Natural killer cell (primary cell): ENCODE results near the gene RYR3. TPM values are rescaled to one million over a fixed set of nuclear protein-coding genes. Genes with fewer than 3 reads are reported as not detected.

ENCODE experiments used
- ATAC-seq, 3 donors: fragments of 150-1000 bp in 2 of 3; fragments of 200-7000 bp in 1 of 3; cut with Tn5 transposase; 1 replicate in 1 of 3; 2 replicates in 2 of 3; pipeline ENCODE4 v1.10.0; 2021; ENCODE audit warnings: mild to moderate bottlenecking in 2 of 3, moderate library complexity in 2 of 3
- DNase-seq, 2 donors: peaks; one replicate each; pipeline versions ENCODE4 v3.0.0 to v3.0.0-alpha.2; 2013 to 2021; ENCODE audit warnings: mixed read lengths in 1 of 2
- H3K27ac ChIP-seq: one replicate; pipeline ENCODE4 v1.5.1; 2013; ENCODE audit warnings: mild to moderate bottlenecking, low read length
- H3K27me3 ChIP-seq: one replicate; pipeline ENCODE4 v1.6.1; 2013; ENCODE audit warnings: low read length; ENCODE audit not compliant: control insufficient read depth, insufficient read depth
- H3K36me3 ChIP-seq: one replicate; pipeline ENCODE4 v1.6.1; 2013; ENCODE audit warnings: low read length; ENCODE audit not compliant: control insufficient read depth, insufficient read depth
- H3K4me1 ChIP-seq: one replicate; pipeline ENCODE4 v1.6.1; 2013; ENCODE audit warnings: low read length; ENCODE audit not compliant: control insufficient read depth, insufficient read depth
- H3K4me3 ChIP-seq: one replicate; pipeline ENCODE4 v1.5.1; 2013; ENCODE audit warnings: low read length
- H3K9me3 ChIP-seq: one replicate; pipeline ENCODE4 v1.6.1; 2013; ENCODE audit warnings: low read length; ENCODE audit not compliant: control insufficient read depth, insufficient read depth
- H3K27ac Mint-ChIP-seq, 2 donors: one replicate each; pipeline ENCODE4 v1.8.0; 2022; ENCODE audit warnings: mild to moderate bottlenecking in 2 of 2, mixed read lengths in 2 of 2, moderate library complexity in 1 of 2
- H3K27me3 Mint-ChIP-seq, 2 donors: one replicate each; pipeline ENCODE4 v1.8.0; 2022; ENCODE audit warnings: low read depth in 2 of 2, mixed read lengths in 2 of 2
- H3K36me3 Mint-ChIP-seq: one replicate; pipeline ENCODE4 v1.8.0; 2022; ENCODE audit warnings: mixed read lengths
- H3K4me1 Mint-ChIP-seq, 2 donors: one replicate each; pipeline ENCODE4 v1.8.0; 2022; ENCODE audit warnings: mixed read lengths in 2 of 2
- H3K4me3 Mint-ChIP-seq: one replicate; pipeline ENCODE4 v1.8.0; 2022; ENCODE audit warnings: mild to moderate bottlenecking, moderate library complexity, mixed read lengths
- H3K9me3 Mint-ChIP-seq, 2 donors: one replicate each; pipeline ENCODE4 v1.8.0; 2022; ENCODE audit warnings: mixed read lengths in 2 of 2
- CTCF ChIP-seq: fragments of 200-600 bp; IDR thresholded peaks from one replicate; pipeline ENCODE4 v1.8.0; 2022; ENCODE audit warnings: antibody characterized with exemption
- WGBS: methylation state at CpG from one replicate; pipeline ENCODE4 v1.1.7; 2013; ENCODE audit warnings: missing lambda C conversion rate; ENCODE audit not compliant: insufficient coverage; 5-methylcytosine and 5-hydroxymethylcytosine counted together
- intact Hi-C: fragments of 100-400 bp; cut with micrococcal nuclease; formaldehyde crosslinking; loops from one replicate; pipeline ENCODE4 v1.14.2; 2022
- total RNA-seq, 4 donors: library from RNA; stranded (reverse); fragments of 120-200 nt in 1 of 4; gene quantifications; one replicate each; pipeline versions ENCODE4 v1.2.3 to v1.2.4, GENCODE V29; 2013 to 2022

The RYR3 gene
- total RNA-seq, 3 donors from 2014 or later (not counting 1 experiment from before 2014, with no cell fraction given): 0.09 to 6.2 TPM; not detected in 1

- ATAC-seq (no peak), DNase-seq (no peak)
- H3K4me3 ChIP-seq: no peak overlapping the region
- Mint-ChIP-seq H3K4me3 (no peak overlapping the region), H3K27me3 (peaks cover 11 to 14% of the 10 kb centered on the region in 2 donors), H3K36me3 (no peaks in the 10 kb centered on the region), H3K27ac (no peak overlapping the region), H3K9me3 (no peaks in the 10 kb centered on the region), H3K4me1 (no peaks in the 10 kb centered on the region)
- H3K9me3 ChIP-seq: no peaks in the 10 kb centered on the region
- intact Hi-C loops: no loop called here
- no peak for TF ChIP-seq CTCF
- no peak overlapping the region for H3K27ac ChIP-seq
- no peaks in the 10 kb centered on the region for H3K36me3 ChIP-seq
- no peaks in the 10 kb centered on the region for H3K4me1 ChIP-seq
- WGBS: 97% methylated on average over 3 of the region's 4 CpGs
- no peaks in the 10 kb centered on the region for H3K27me3 ChIP-seq
Measured at GRCh38 chr15:33377204-33377603, 66.4 kb downstream of the RYR3 start.

GRCh38 chr15:33378866-33379480 is 68.2 kb downstream of the RYR3 start:
- no peaks in the 10 kb centered on the region for H3K36me3 ChIP-seq
- H3K4me1 ChIP-seq: no peaks in the 10 kb centered on the region
- DNase-seq: no peak
- Mint-ChIP-seq H3K4me1 (no peaks in the 10 kb centered on the region), H3K4me3 (no peak overlapping the region), H3K27ac (no peak overlapping the region), H3K9me3 (no peaks in the 10 kb centered on the region), H3K36me3 (no peaks in the 10 kb centered on the region), H3K27me3 (peaks cover 7 to 15% of the 10 kb centered on the region in 2 donors)
- no peak for ATAC-seq
- no peak overlapping the region for H3K4me3 ChIP-seq
- no peaks in the 10 kb centered on the region for H3K9me3 ChIP-seq
- peaks cover 2% of the 10 kb centered on the region for H3K27me3 ChIP-seq
- WGBS: 46% methylated on average over 2 of the region's 2 CpGs
- no peak for TF ChIP-seq CTCF
- no peak overlapping the region for H3K27ac ChIP-seq
- intact Hi-C loops: no loop called here

- ATAC-seq (no peak), DNase-seq (no peak)
- no peak overlapping the region for H3K4me3 ChIP-seq
- no peaks in the 10 kb centered on the region for H3K9me3 ChIP-seq
- H3K4me1 ChIP-seq: no peaks in the 10 kb centered on the region
- H3K9me3 Mint-ChIP-seq: no peaks in the 10 kb centered on the region
- no peak overlapping the region for H3K27ac Mint-ChIP-seq
- H3K4me1 Mint-ChIP-seq: no peaks in the 10 kb centered on the region
- no peak for TF ChIP-seq CTCF
- no peaks in the 10 kb centered on the region for H3K36me3 Mint-ChIP-seq
- no peak overlapping the region for H3K27ac ChIP-seq
- intact Hi-C loops: no loop called here
- peaks cover 1 to 12% of the 10 kb centered on the region in 2 donors for H3K27me3 Mint-ChIP-seq
- H3K27me3 ChIP-seq: peaks cover 2% of the 10 kb centered on the region
- WGBS: 91% methylated on average over 8 of the region's 8 CpGs
- H3K4me3 Mint-ChIP-seq: no peak overlapping the region
- H3K36me3 ChIP-seq: no peaks in the 10 kb centered on the region
Measured at GRCh38 chr15:33380406-33380805, 69.6 kb downstream of the RYR3 start.

GRCh38 chr15:33382491-33382890 is 71.7 kb downstream of the RYR3 start:
- no peak overlapping the region for H3K4me3 ChIP-seq
- no peaks in the 10 kb centered on the region for H3K4me1 ChIP-seq
- peaks cover 2% of the 10 kb centered on the region for H3K27me3 ChIP-seq
- no peak for TF ChIP-seq CTCF
- Mint-ChIP-seq H3K4me3 (no peak overlapping the region), H3K27ac (no peak overlapping the region), H3K9me3 (no peaks in the 10 kb centered on the region), H3K4me1 (no peaks in the 10 kb centered on the region), H3K36me3 (no peaks in the 10 kb centered on the region), H3K27me3 (peaks cover 4 to 9% of the 10 kb centered on the region in 2 donors)
- DNase-seq: no peak
- H3K36me3 ChIP-seq: no peaks in the 10 kb centered on the region
- no peaks in the 10 kb centered on the region for H3K9me3 ChIP-seq
- no CpG with 5 or more reads among the region's 3 CpGs for WGBS
- intact Hi-C loops: no loop called here
- no peak for ATAC-seq
- H3K27ac ChIP-seq: no peak overlapping the region
